GM18867 (cell line): ENCODE data around the gene ITGA7.

Experiments used
- ATAC-seq: cut with Tn5 transposase; IDR thresholded peaks from one replicate; pipeline ENCODE4 v1.9.1; 2021; ENCODE audit warnings: mild to moderate bottlenecking, moderate library complexity; ENCODE audit not compliant: unreplicated experiment

The ITGA7 gene

GRCh38 chr12:55736780-55737580 lies 29.3 kb upstream of the ITGA7 start:
- ATAC-seq, result peak; percentile 39

GRCh38 chr12:55736076-55736475 lies 28.4 kb upstream of the ITGA7 start:
- ATAC-seq, result no peak

GRCh38 chr12:55734595-55734994 lies 26.9 kb upstream of the ITGA7 start:
- no peak for ATAC-seq

GRCh38 chr12:55733858-55734257 lies 26.2 kb upstream of the ITGA7 start:
- no peak for ATAC-seq

GRCh38 chr12:55733021-55733555 lies 25.4 kb upstream of the ITGA7 start:
- no peak for ATAC-seq

GRCh38 chr12:55732288-55732687 lies 24.6 kb upstream of the ITGA7 start:
- ATAC-seq, result no peak

- ATAC-seq, result peak; percentile 30
Observed at GRCh38 chr12:55729819-55730818, 22.4 kb upstream of the ITGA7 start.

GRCh38 chr12:55728939-55729818 lies 21.5 kb upstream of the ITGA7 start, which contains the start of gene CD63:
Gene CD63, minus strand, starts transcription at chr12:55729009. Its CDS starts 668 bp downstream, at chr12:55728341.
- ATAC-seq, result peak; percentile 73

GRCh38 chr12:55728186-55728938 lies 20.7 kb upstream of the ITGA7 start:
- peak; percentile 22 for ATAC-seq

- ATAC-seq, result no peak
Observed at GRCh38 chr12:55727643-55728185, 20.0 kb upstream of the ITGA7 start.

GRCh38 chr12:55726971-55727370 lies 19.3 kb upstream of the ITGA7 start:
- ATAC-seq, result no peak

- ATAC-seq, result no peak
Observed at GRCh38 chr12:55725556-55725955, 17.9 kb upstream of the ITGA7 start.

GRCh38 chr12:55724940-55725309 lies 17.2 kb upstream of the ITGA7 start:
- ATAC-seq, result no peak

GRCh38 chr12:55724226-55724939 lies 16.7 kb upstream of the ITGA7 start:
- peak; percentile 31 for ATAC-seq

- ATAC-seq, result no peak
Observed at GRCh38 chr12:55723516-55724225, 16.0 kb upstream of the ITGA7 start.

- no peak for ATAC-seq
Observed at GRCh38 chr12:55722948-55723347, 15.2 kb upstream of the ITGA7 start.

GRCh38 chr12:55721601-55722213 lies 14.0 kb upstream of the ITGA7 start:
- ATAC-seq, result no peak
